Keratinocyte (primary cell): ENCODE data around the gene PKP4. TPM values are rescaled to one million over a fixed set of nuclear protein-coding genes. Genes with fewer than 3 reads are reported as not detected.

Source experiments
- DNase-seq: peaks from one replicate; pipeline ENCODE4 v3.0.0-alpha.2; 2011; ENCODE audit warnings: low read depth, missing footprints, low spot score
- FAIRE-seq: peaks from 2 replicates; lab custom pipeline; 2011; peaks lifted over from hg19 to GRCh38; lab: Jason Lieb, UNC
- H2AFZ ChIP-seq: 2 replicates; pipeline ENCODE4 v1.6.0; 2012; ENCODE audit warnings: low read length, control low read depth, inconsistent platforms; ENCODE audit not compliant: control insufficient read depth
- H3K27ac ChIP-seq: 2 replicates; pipeline ENCODE4 v1.5.1; 2011; ENCODE audit warnings: low read length; ENCODE audit not compliant: control insufficient read depth, insufficient read depth
- H3K27me3 ChIP-seq: 3 replicates; pipeline ENCODE4 v1.6.0; 2011; ENCODE audit warnings: low read length; ENCODE audit not compliant: control insufficient read depth, insufficient read depth; ENCODE audit errors: extremely low read depth
- H3K36me3 ChIP-seq, 2 experiments: 2 replicates in 1 of 2; 3 replicates in 1 of 2; pipeline ENCODE4 v1.5.1; 2011; ENCODE audit warnings: low read length in 2 of 2, mild to moderate bottlenecking in 1 of 2; ENCODE audit not compliant: control insufficient read depth in 2 of 2, insufficient read depth in 2 of 2; ENCODE audit errors: extremely low read depth in 1 of 2
- H3K4me1 ChIP-seq: 3 replicates; pipeline ENCODE4 v1.5.1; 2011; ENCODE audit warnings: low read length; ENCODE audit not compliant: control insufficient read depth, insufficient read depth; ENCODE audit errors: extremely low read depth
- H3K4me2 ChIP-seq: 3 replicates; pipeline ENCODE4 v1.6.0; 2011; ENCODE audit warnings: low read depth, low read length; ENCODE audit not compliant: control insufficient read depth, insufficient read depth; ENCODE audit errors: extremely low read depth
- H3K4me3 ChIP-seq, 3 experiments: fragments of 200-600 bp in 1 of 3; sonication (generic) in 1 of 3; 2 replicates in 2 of 3; 3 replicates in 1 of 3; pipeline ENCODE4 v1.5.1; 2011 to 2016; ENCODE audit warnings: low read length in 3 of 3, mild to moderate bottlenecking in 3 of 3, control low read depth in 2 of 3, inconsistent platforms in 1 of 3, low read depth in 1 of 3, mixed read lengths in 1 of 3, mixed run types in 1 of 3, moderate library complexity in 1 of 3; ENCODE audit not compliant: control insufficient read depth in 2 of 3, insufficient read depth in 2 of 3; ENCODE audit errors: extremely low read depth in 1 of 3
- H3K79me2 ChIP-seq: 2 replicates; pipeline ENCODE4 v1.6.0; 2012; ENCODE audit warnings: low read length; ENCODE audit not compliant: control insufficient read depth, insufficient read depth
- H3K9ac ChIP-seq: 3 replicates; pipeline ENCODE4 v1.6.0; 2011; ENCODE audit warnings: low read length; ENCODE audit not compliant: control insufficient read depth, insufficient read depth; ENCODE audit errors: extremely low read depth
- H3K9me1 ChIP-seq: 3 replicates; pipeline ENCODE4 v1.6.0; 2011; ENCODE audit warnings: low read length; ENCODE audit not compliant: control insufficient read depth, insufficient read depth; ENCODE audit errors: extremely low read depth
- H3K9me3 ChIP-seq: 2 replicates; pipeline ENCODE4 v1.5.1; 2012; ENCODE audit warnings: low read depth, low read length; ENCODE audit not compliant: control insufficient read depth
- H4K20me1 ChIP-seq: 3 replicates; pipeline ENCODE4 v1.6.0; 2011; ENCODE audit warnings: low read length; ENCODE audit not compliant: control insufficient read depth, insufficient read depth; ENCODE audit errors: extremely low read depth
- CTCF ChIP-seq, 3 experiments: IDR thresholded peaks in 1 of 3; conservative IDR thresholded peaks in 1 of 3; optimal IDR thresholded peaks in 1 of 3; 2 replicates in 2 of 3; 3 replicates in 1 of 3; pipeline versions ENCODE3 to v1.5.1; 2011; ENCODE audit warnings: low read length in 3 of 3, mild to moderate bottlenecking in 3 of 3, moderate library complexity in 2 of 3, control low read depth in 1 of 3, inconsistent platforms in 1 of 3; ENCODE audit not compliant: insufficient read depth in 2 of 3; ENCODE audit errors: extremely low read depth in 1 of 3
- EZH2 ChIP-seq: IDR thresholded peaks from one replicate; pipeline ENCODE4 v1.6.1; 2012; ENCODE audit warnings: inconsistent platforms, mild to moderate bottlenecking, low read length, moderate library complexity
- dilution Hi-C: fragments of 300-500 bp; cut with MboI; formaldehyde crosslinking; loops from one replicate; pipeline ENCODE4 v1.7.0; 2020; ENCODE audit warnings: low sequenced_read_pairs; ENCODE audit not compliant: extremely low pct_ligation_motif_present
- polyA plus RNA-seq, 5 experiments: library from polyadenylated mRNA; depleted of rRNA in 3 of 5; stranded (reverse) in 3 of 5; stranded (forward) in 1 of 5; unstranded in 1 of 5; fragments of >200 nt; gene quantifications; 1 replicate in 1 of 5; 2 replicates in 3 of 5; 3 replicates in 1 of 5; pipeline versions ENCODE4 v1.2.1 to v1.2.3, GENCODE V29; 2011 to 2012; ENCODE audit warnings: missing spikeins in 2 of 5, low read depth in 1 of 5, low replicate concordance in 1 of 5

The PKP4 gene
- polyA plus RNA-seq, 1 donor (not counting 4 experiments of a cell fraction or from before 2014, with no cell fraction given), result 43.8 TPM

- peaks cover 57% of the 10 kb centered on the region for H3K79me2 ChIP-seq
- H3K4me3 ChIP-seq, result no peak overlapping the region
- H3K9me1 ChIP-seq, result no peaks in the 10 kb centered on the region
- peaks cover 38% of the 10 kb centered on the region for H3K4me1 ChIP-seq
- H3K9ac ChIP-seq, result no peak overlapping the region
- H4K20me1 ChIP-seq, result no peaks in the 10 kb centered on the region
- peaks cover 0 to 4% of the 10 kb centered on the region in 2 experiments for H3K36me3 ChIP-seq
- H3K27ac ChIP-seq, result no peak overlapping the region
- no peak overlapping the region for H3K4me2 ChIP-seq
- dilution Hi-C loops, result no loop called here
- DNase-seq (no peak), FAIRE-seq (no peak)
- no peak overlapping the region for H2AFZ ChIP-seq
- H3K9me3 ChIP-seq, result no peaks in the 10 kb centered on the region
- TF ChIP-seq EZH2 (no peak), CTCF (optimal IDR thresholded peaks at IDR 0.05 in 1 of 3, IDR thresholded peaks at IDR 0.05 in 1 of 3, conservative IDR thresholded peaks at IDR 0.05 in 1 of 3; ENCODE audit: extremely low read depth in 1 of 3, insufficient read depth in 2 of 3, low read length in 3 of 3) (no peak)
- H3K27me3 ChIP-seq, result no peaks in the 10 kb centered on the region
Observed at GRCh38 chr2:158499383-158499782, 42.6 kb downstream of the PKP4 start.

GRCh38 chr2:158500333-158500732 lies 43.6 kb downstream of the PKP4 start:
- no peak for DNase-seq
- Histone ChIP-seq H3K4me2 (no peak overlapping the region), H3K36me3 (peaks cover 0 to 4% of the 10 kb centered on the region in 2 experiments), H3K79me2 (peaks cover 49% of the 10 kb centered on the region), H3K4me1 (peaks cover 46% of the 10 kb centered on the region), H3K27me3 (no peaks in the 10 kb centered on the region), H3K9me1 (no peaks in the 10 kb centered on the region), H3K4me3 (no peak overlapping the region), H3K9ac (no peak overlapping the region), H4K20me1 (no peaks in the 10 kb centered on the region), H2AFZ (no peak overlapping the region), H3K27ac (no peak overlapping the region), H3K9me3 (no peaks in the 10 kb centered on the region)
- dilution Hi-C loops, result no loop called here
- TF ChIP-seq EZH2, result no peak
- TF ChIP-seq CTCF (optimal IDR thresholded peaks at IDR 0.05 in 1 of 3, IDR thresholded peaks at IDR 0.05 in 1 of 3, conservative IDR thresholded peaks at IDR 0.05 in 1 of 3; ENCODE audit: extremely low read depth in 1 of 3, insufficient read depth in 2 of 3, low read length in 3 of 3), result no peak
- no peak for FAIRE-seq
